HEK293 (cell line): ENCODE results near the gene AIFM3.

Experiments used
- CTCF ChIA-PET: fragments of 350-600 bp; formaldehyde crosslinking; extraction: SDS; loops from one replicate; lab custom pipeline; 2021; ENCODE audit warnings: antibody characterized with exemption; lab: Yijun Ruan, JAX
- POLR2A ChIA-PET: fragments of 300-600 bp; formaldehyde crosslinking; extraction: SDS; loops from one replicate; lab custom pipeline; 2020; ENCODE audit warnings: antibody characterized with exemption, inconsistent platforms; lab: Yijun Ruan, JAX
- H3K27ac ChIP-seq: fragments of 200-500 bp; sonication (Bioruptor generic); 2 replicates; pipeline ENCODE4 v1.5.1; 2014; ENCODE audit warnings: low read depth, low read length, control low read depth, inconsistent platforms; ENCODE audit errors: extremely low read depth
- H3K36me3 ChIP-seq, 2 experiments: fragments of 200-500 bp in 1 of 2; sonication (Bioruptor generic) in 1 of 2; 1 replicate in 1 of 2; 2 replicates in 1 of 2; pipeline ENCODE4 v1.5.1; 2014 to 2017; ENCODE audit warnings: inconsistent platforms in 2 of 2, low read length in 2 of 2; ENCODE audit not compliant: control insufficient read depth in 2 of 2, insufficient read depth in 1 of 2
- H3K4me1 ChIP-seq: fragments of 200-500 bp; sonication (Bioruptor generic); 2 replicates; pipeline ENCODE4 v1.5.1; 2014; ENCODE audit warnings: mild to moderate bottlenecking, low read length, inconsistent platforms; ENCODE audit not compliant: control insufficient read depth, insufficient read depth
- H3K4me3 ChIP-seq: 2 replicates; pipeline ENCODE4 v1.5.1; 2011; ENCODE audit warnings: low read depth, mild to moderate bottlenecking, control low read depth, low read length, moderate library complexity
- H3K9me3 ChIP-seq: fragments of 200-500 bp; sonication (Bioruptor generic); 2 replicates; pipeline ENCODE4 v1.5.1; 2014; ENCODE audit warnings: low read depth, low read length, inconsistent platforms; ENCODE audit not compliant: control insufficient read depth, insufficient read depth
- BCL11B ChIP-seq: fragments of 450-650 bp; formaldehyde crosslinking; IDR thresholded peaks from 2 replicates; pipeline ENCODE4 v1.5.1; 2016; ENCODE audit warnings: low read depth, missing biosample characterization, missing genetic modification characterization
- EGR2 ChIP-seq: fragments of 450-650 bp; formaldehyde crosslinking; IDR thresholded peaks from 2 replicates; pipeline ENCODE4 v1.5.1; 2016; ENCODE audit warnings: low read depth, missing biosample characterization, missing genetic modification characterization
- GFI1B ChIP-seq: fragments of 450-650 bp; formaldehyde crosslinking; IDR thresholded peaks from 2 replicates; pipeline ENCODE4 v1.5.1; 2016; ENCODE audit warnings: missing biosample characterization, missing genetic modification characterization
- ZNF23 ChIP-seq: fragments of 450-650 bp; formaldehyde crosslinking; IDR thresholded peaks from 2 replicates; pipeline ENCODE4 v1.5.1; 2016; ENCODE audit warnings: missing biosample characterization, missing genetic modification characterization, borderline replicate concordance
- ZNF24 ChIP-seq: fragments of 450-650 bp; formaldehyde crosslinking; IDR thresholded peaks from 2 replicates; pipeline ENCODE4 v1.5.1; 2016; ENCODE audit warnings: missing biosample characterization, missing genetic modification characterization
- ZNF248 ChIP-seq: fragments of 450-650 bp; formaldehyde crosslinking; IDR thresholded peaks from 2 replicates; pipeline ENCODE4 v1.5.1; 2017; ENCODE audit warnings: missing biosample characterization, missing genetic modification characterization
- ZNF529 ChIP-seq: fragments of 450-650 bp; formaldehyde crosslinking; IDR thresholded peaks from 2 replicates; pipeline ENCODE4 v1.5.1; 2017; ENCODE audit warnings: missing genetic modification characterization, missing biosample characterization; ENCODE audit not compliant: insufficient replicate concordance
- ZNF560 ChIP-seq: fragments of 450-650 bp; formaldehyde crosslinking; IDR thresholded peaks from 2 replicates; pipeline ENCODE4 v1.5.1; 2017; ENCODE audit warnings: missing biosample characterization, missing genetic modification characterization, borderline replicate concordance
- ZNF670 ChIP-seq: fragments of 450-650 bp; formaldehyde crosslinking; IDR thresholded peaks from 2 replicates; pipeline ENCODE4 v1.5.1; 2016; ENCODE audit warnings: missing biosample characterization, missing genetic modification characterization, low read depth
- ZNF837 ChIP-seq: fragments of 450-650 bp; formaldehyde crosslinking; IDR thresholded peaks from 2 replicates; pipeline ENCODE4 v1.5.1; 2016; ENCODE audit warnings: missing biosample characterization, missing genetic modification characterization
- TF ChIP-seq, protein P1 (sequence below): fragments of 450-650 bp; formaldehyde crosslinking; IDR thresholded peaks from 2 replicates; pipeline ENCODE4 v1.5.1; 2017; ENCODE audit warnings: missing biosample characterization, missing genetic modification characterization
- TF ChIP-seq, protein P2 (sequence below): fragments of 450-650 bp; formaldehyde crosslinking; IDR thresholded peaks from 2 replicates; pipeline ENCODE4 v1.5.1; 2016; ENCODE audit warnings: missing biosample characterization, missing genetic modification characterization
- TF ChIP-seq, protein P3 (sequence below): fragments of 450-650 bp; formaldehyde crosslinking; IDR thresholded peaks from 2 replicates; pipeline ENCODE4 v1.5.1; 2017; ENCODE audit warnings: missing biosample characterization, missing genetic modification characterization
- TF ChIP-seq, protein P4 (sequence below): fragments of 450-650 bp; formaldehyde crosslinking; IDR thresholded peaks from 2 replicates; pipeline ENCODE4 v1.5.1; 2016; ENCODE audit warnings: missing biosample characterization, missing genetic modification characterization
- TF ChIP-seq, protein P5 (sequence below): sonication (generic); formaldehyde crosslinking; IDR thresholded peaks from 2 replicates; pipeline ENCODE4 v1.8.1; 2022; ENCODE audit warnings: mild to moderate bottlenecking, moderate library complexity, missing genetic modification reagents
- TF ChIP-seq, protein P6 (sequence below): fragments of 450-650 bp; formaldehyde crosslinking; IDR thresholded peaks from 2 replicates; pipeline ENCODE4 v1.5.1; 2016; ENCODE audit warnings: missing biosample characterization, missing genetic modification characterization
- TF ChIP-seq, protein P7 (sequence below): fragments of 450-650 bp; formaldehyde crosslinking; IDR thresholded peaks from 2 replicates; pipeline ENCODE4 v1.5.1; 2016; ENCODE audit warnings: missing biosample characterization, missing genetic modification characterization, low read depth

Gene AIFM3

DNA sequence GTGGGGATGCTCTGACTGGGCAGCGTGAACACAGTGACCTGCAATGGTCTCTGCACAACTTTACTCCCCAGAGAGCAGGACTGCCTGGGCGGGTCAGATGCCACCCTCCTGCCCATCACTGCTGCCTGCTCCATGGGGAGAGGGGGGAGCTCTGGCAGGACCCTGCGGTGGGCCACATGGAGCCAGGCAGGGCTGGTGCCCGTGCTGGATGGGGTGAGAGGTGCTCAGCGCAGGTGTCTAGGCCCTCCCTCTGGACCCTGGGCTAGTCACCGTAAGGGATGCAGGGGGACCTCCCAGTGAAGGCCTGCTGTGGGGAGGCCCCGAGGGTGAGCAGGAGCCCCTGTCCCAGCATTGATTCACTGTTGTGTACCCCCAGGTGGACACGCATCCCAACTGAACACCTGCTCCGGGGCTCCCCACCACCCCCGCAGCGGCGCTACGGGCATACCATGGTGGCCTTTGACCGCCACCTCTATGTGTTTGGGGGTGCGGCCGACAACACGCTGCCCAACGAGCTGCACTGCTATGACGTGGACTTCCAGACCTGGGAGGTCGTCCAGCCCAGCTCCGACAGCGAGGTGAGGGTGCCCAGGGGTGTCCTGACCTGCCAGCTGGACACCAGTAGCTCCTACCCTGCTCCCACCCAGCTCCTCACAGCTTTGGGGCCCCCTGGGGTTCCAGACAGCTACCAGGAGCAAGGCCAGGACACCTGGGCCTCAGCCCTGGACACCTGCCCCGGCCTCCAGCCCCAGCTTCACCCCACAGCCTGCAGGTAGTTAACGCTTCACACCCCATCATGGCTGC, 24.4 kb downstream of the AIFM3 start:
- Histone ChIP-seq H3K36me3 (peaks cover 0 to 96% of the 10 kb centered on the region in 2 experiments; a peak in 2 of 3 replicates), H3K27ac (no peak overlapping the region), H3K4me3 (no peak overlapping the region), H3K9me3 (no peaks in the 10 kb centered on the region), H3K4me1 (no peaks in the 10 kb centered on the region)
- CTCF ChIA-PET: interaction anchor here (0.5 to 1.4 kb wide), 3 partner anchors 9 to 573 kb away, joined by 4 to 7 read pairs (median 7); partner anchors contain the start of gene LZTR1
- POLR2A ChIA-PET: interaction anchor here (1.4 to 2.4 kb wide), 3 partner anchors 8 to 11 kb away, joined by 6 to 22 read pairs (median 20); partner anchors contain the start of genes LZTR1 and THAP7
- TF ChIP-seq ZNF670 (tag by site-specific recombination) (no peak), BCL11B (tag by site-specific recombination) (no peak), ZNF837 (no peak)
- TF ChIP-seq, protein P1, sequence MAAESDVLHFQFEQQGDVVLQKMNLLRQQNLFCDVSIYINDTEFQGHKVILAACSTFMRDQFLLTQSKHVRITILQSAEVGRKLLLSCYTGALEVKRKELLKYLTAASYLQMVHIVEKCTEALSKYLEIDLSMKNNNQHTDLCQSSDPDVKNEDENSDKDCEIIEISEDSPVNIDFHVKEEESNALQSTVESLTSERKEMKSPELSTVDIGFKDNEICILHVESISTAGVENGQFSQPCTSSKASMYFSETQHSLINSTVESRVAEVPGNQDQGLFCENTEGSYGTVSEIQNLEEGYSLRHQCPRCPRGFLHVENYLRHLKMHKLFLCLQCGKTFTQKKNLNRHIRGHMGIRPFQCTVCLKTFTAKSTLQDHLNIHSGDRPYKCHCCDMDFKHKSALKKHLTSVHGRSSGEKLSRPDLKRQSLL (tag by site-specific recombination): no peak

DNA sequence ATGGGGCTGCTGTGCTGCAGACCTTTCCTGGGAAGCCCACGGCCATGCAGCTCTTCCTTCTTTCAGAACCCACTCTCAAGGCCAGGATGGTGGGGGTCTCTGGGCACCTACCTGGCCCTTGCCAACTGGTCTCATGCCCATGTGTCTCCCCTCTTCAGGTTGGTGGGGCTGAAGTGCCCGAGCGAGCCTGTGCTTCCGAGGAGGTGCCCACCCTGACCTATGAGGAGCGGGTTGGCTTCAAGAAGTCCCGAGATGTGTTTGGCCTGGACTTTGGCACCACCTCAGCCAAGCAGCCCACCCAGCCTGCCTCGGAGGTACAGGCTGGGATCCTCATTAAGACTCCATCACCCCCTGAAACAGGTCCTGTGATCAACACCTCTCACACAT, 25.0 kb downstream of the AIFM3 start:
- no peak overlapping the region for H3K4me3 ChIP-seq
- TF ChIP-seq GFI1B: no peak
- TF ChIP-seq ZNF529: no peak
- TF ChIP-seq ZNF24 (tag by site-specific recombination): no peak
- TF ChIP-seq EGR2 (tag by site-specific recombination): no peak
- TF ChIP-seq, protein P2, sequence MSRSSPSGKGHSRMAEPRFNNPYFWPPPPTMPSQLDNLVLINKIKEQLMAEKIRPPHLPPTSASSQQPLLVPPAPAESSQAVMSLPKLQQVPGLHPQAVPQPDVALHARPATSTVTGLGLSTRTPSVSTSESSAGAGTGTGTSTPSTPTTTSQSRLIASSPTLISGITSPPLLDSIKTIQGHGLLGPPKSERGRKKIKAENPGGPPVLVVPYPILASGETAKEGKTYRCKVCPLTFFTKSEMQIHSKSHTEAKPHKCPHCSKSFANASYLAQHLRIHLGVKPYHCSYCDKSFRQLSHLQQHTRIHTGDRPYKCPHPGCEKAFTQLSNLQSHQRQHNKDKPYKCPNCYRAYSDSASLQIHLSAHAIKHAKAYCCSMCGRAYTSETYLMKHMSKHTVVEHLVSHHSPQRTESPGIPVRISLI: no peak
- H3K9me3 ChIP-seq: no peaks in the 10 kb centered on the region
- H3K36me3 ChIP-seq: peaks cover 0 to 96% of the 10 kb centered on the region in 2 experiments; a peak in 1 of 3 replicates
- POLR2A ChIA-PET: interaction anchor here (1.4 to 2.4 kb wide), 2 partner anchors 10 kb away, joined by 6 to 22 read pairs; partner anchors contain the start of genes LZTR1 and THAP7
- no peaks in the 10 kb centered on the region for H3K4me1 ChIP-seq
- CTCF ChIA-PET: no interaction called here
- H3K27ac ChIP-seq: no peak overlapping the region

DNA sequence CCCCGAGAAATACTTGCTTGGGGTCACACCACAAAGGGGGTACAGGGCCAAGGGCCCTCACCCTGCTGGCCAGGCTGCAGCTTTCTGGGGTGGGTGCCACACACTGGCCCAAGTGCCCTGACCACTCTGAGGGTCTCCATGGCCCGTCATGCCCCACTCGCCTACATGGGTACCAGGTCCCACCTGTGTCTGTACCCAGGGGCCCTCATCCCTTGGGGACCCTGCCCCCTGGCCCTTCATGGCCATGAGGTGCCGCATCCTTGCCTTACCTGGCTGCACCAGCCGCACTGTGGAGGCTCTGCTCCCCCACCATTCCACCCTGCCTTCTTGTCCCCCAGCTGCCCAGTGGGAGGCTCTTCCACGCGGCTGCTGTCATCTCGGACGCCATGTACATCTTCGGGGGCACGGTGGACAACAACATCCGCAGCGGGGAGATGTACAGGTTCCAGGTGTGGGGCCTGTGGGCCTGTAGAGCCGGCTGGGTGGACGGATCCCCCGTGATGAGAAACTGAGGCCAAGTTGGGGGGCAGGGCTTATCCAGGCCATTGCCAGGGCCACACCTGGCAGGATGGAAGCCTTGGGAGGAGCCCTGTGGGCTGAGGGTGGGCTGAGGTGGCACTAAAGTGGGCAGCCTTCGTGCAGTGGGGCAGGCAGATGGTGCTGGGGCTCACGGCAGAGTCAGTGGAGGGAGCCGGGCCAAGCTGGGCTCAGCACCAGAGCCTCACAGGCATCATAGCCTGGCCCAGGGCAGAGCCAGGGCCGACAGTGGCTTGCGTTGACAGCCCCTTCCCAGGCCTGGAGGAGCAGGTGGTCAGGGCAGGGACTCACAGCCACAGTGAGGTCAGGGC, 25.6 kb downstream of the AIFM3 start:
- peaks cover 0 to 96% of the 10 kb centered on the region in 2 experiments; a peak in 1 of 3 replicates for H3K36me3 ChIP-seq
- POLR2A ChIA-PET: interaction anchor here (0.9 kb wide), 1 partner anchor 10 kb away, joined by 3 read pairs; the partner anchor contains the start of gene LZTR1
- TF ChIP-seq, protein P3, sequence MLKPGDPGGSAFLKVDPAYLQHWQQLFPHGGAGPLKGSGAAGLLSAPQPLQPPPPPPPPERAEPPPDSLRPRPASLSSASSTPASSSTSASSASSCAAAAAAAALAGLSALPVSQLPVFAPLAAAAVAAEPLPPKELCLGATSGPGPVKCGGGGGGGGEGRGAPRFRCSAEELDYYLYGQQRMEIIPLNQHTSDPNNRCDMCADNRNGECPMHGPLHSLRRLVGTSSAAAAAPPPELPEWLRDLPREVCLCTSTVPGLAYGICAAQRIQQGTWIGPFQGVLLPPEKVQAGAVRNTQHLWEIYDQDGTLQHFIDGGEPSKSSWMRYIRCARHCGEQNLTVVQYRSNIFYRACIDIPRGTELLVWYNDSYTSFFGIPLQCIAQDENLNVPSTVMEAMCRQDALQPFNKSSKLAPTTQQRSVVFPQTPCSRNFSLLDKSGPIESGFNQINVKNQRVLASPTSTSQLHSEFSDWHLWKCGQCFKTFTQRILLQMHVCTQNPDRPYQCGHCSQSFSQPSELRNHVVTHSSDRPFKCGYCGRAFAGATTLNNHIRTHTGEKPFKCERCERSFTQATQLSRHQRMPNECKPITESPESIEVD: no peak
- TF ChIP-seq ZNF23 (no peak), ZNF560 (tag by site-specific recombination) (no peak), ZNF248 (tag by site-specific recombination) (no peak)
- TF ChIP-seq, protein P4, sequence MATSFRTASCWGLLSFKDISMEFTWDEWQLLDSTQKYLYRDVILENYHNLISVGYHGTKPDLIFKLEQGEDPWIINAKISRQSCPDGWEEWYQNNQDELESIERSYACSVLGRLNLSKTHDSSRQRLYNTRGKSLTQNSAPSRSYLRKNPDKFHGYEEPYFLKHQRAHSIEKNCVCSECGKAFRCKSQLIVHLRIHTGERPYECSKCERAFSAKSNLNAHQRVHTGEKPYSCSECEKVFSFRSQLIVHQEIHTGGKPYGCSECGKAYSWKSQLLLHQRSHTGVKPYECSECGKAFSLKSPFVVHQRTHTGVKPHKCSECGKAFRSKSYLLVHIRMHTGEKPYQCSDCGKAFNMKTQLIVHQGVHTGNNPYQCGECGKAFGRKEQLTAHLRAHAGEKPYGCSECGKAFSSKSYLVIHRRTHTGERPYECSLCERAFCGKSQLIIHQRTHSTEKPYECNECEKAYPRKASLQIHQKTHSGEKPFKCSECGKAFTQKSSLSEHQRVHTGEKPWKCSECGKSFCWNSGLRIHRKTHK: no peak
- TF ChIP-seq, protein P5, sequence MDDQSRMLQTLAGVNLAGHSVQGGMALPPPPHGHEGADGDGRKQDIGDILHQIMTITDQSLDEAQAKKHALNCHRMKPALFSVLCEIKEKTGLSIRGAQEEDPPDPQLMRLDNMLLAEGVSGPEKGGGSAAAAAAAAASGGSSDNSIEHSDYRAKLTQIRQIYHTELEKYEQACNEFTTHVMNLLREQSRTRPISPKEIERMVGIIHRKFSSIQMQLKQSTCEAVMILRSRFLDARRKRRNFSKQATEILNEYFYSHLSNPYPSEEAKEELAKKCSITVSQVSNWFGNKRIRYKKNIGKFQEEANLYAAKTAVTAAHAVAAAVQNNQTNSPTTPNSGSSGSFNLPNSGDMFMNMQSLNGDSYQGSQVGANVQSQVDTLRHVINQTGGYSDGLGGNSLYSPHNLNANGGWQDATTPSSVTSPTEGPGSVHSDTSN (CRISPR knock-in tag): no peak
- TF ChIP-seq, protein P6, sequence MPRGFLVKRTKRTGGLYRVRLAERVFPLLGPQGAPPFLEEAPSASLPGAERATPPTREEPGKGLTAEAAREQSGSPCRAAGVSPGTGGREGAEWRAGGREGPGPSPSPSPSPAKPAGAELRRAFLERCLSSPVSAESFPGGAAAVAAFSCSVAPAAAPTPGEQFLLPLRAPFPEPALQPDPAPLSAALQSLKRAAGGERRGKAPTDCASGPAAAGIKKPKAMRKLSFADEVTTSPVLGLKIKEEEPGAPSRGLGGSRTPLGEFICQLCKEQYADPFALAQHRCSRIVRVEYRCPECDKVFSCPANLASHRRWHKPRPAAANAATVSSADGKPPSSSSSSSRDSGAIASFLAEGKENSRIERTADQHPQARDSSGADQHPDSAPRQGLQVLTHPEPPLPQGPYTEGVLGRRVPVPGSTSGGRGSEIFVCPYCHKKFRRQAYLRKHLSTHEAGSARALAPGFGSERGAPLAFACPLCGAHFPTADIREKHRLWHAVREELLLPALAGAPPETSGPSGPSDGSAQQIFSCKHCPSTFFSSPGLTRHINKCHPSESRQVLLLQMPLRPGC (tag by site-specific recombination): no peak
- TF ChIP-seq, protein P7, sequence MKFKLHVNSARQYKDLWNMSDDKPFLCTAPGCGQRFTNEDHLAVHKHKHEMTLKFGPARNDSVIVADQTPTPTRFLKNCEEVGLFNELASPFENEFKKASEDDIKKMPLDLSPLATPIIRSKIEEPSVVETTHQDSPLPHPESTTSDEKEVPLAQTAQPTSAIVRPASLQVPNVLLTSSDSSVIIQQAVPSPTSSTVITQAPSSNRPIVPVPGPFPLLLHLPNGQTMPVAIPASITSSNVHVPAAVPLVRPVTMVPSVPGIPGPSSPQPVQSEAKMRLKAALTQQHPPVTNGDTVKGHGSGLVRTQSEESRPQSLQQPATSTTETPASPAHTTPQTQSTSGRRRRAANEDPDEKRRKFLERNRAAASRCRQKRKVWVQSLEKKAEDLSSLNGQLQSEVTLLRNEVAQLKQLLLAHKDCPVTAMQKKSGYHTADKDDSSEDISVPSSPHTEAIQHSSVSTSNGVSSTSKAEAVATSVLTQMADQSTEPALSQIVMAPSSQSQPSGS (tag by site-specific recombination): no peak

More for the DNA sequence above, 25.6 kb downstream of the AIFM3 start:
- Histone ChIP-seq H3K9me3 (no peaks in the 10 kb centered on the region), H3K27ac (no peak overlapping the region), H3K4me3 (no peak overlapping the region), H3K4me1 (no peaks in the 10 kb centered on the region)
- CTCF ChIA-PET: interaction anchor here (0.7 kb wide), 1 partner anchor 1934 kb away, joined by 4 read pairs; no protein-coding TSS in a partner anchor
